IPS-15b (cell line): ENCODE results near the gene LRRN1.
"Not testable (repeated sequence)": the region's sequence is repeated elsewhere in the genome, so short reads cannot be mapped to it uniquely, and the experiment has no call there.

ENCODE experiments used
- H3K27me3 ChIP-seq: one replicate; pipeline ENCODE4 v1.6.1; 2013; ENCODE audit warnings: low read length; ENCODE audit not compliant: control insufficient read depth, insufficient read depth
- H3K36me3 ChIP-seq: one replicate; pipeline ENCODE4 v1.6.1; 2013; ENCODE audit warnings: low read length; ENCODE audit not compliant: control insufficient read depth, insufficient read depth
- H3K4me1 ChIP-seq: one replicate; pipeline ENCODE4 v1.6.1; 2013; ENCODE audit warnings: mild to moderate bottlenecking, low read length; ENCODE audit not compliant: control insufficient read depth, insufficient read depth
- H3K4me3 ChIP-seq: one replicate; pipeline ENCODE4 v1.5.1; 2013; ENCODE audit warnings: low read depth, low read length
- H3K9ac ChIP-seq: one replicate; pipeline ENCODE4 v1.6.1; 2013; ENCODE audit warnings: low read depth, mild to moderate bottlenecking, low read length
- H3K9me3 ChIP-seq: one replicate; pipeline ENCODE4 v1.6.1; 2013; ENCODE audit warnings: mild to moderate bottlenecking, low read length; ENCODE audit not compliant: control insufficient read depth, insufficient read depth

The LRRN1 gene

DNA sequence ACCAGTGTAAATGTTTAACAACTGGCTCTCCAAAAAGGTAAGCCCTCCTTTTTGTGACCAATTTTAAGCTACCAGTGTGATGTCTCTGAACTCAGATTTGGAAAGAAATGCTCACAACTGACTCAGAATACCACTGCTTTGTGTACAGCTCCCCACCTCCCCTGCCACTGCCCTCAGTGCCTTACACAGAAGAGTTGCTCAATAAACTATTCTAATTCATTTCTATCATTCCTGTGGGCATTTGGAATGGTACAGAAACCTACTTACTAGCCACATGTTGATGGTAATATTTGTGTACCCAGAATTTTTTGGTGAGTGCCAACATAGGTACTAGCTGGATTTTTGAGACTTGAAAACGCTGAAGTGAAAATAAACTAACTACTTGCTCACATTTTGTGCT, 16.0 kb downstream of the LRRN1 start:
- Histone ChIP-seq H3K9me3 (no peaks in the 10 kb centered on the region), H3K4me1 (no peaks in the 10 kb centered on the region), H3K36me3 (peaks cover 10% of the 10 kb centered on the region), H3K27me3 (no peaks in the 10 kb centered on the region), H3K4me3 (no peak overlapping the region), H3K9ac (no peak overlapping the region)

DNA sequence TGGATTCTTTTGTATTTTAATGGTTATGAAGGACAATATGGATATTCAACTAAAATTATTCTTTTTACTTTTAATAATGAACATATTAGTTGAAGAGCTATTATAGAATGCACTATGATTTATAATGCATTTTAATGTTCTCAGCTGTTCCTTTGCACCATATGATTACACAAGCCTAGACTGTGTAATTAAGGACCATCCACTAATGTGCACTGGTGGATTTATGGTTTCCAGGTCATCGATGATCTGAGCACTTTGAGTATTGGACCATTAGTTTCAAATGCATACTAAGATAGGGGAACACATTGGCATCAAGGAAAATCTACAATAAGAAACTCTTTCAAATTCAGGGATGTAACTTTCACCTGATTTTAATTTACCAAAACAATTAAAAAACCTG, 16.8 kb downstream of the LRRN1 start:
- Histone ChIP-seq H3K9ac (no peak overlapping the region), H3K27me3 (no peaks in the 10 kb centered on the region), H3K9me3 (no peaks in the 10 kb centered on the region), H3K4me3 (no peak overlapping the region), H3K36me3 (peaks cover 10% of the 10 kb centered on the region), H3K4me1 (no peaks in the 10 kb centered on the region)

DNA sequence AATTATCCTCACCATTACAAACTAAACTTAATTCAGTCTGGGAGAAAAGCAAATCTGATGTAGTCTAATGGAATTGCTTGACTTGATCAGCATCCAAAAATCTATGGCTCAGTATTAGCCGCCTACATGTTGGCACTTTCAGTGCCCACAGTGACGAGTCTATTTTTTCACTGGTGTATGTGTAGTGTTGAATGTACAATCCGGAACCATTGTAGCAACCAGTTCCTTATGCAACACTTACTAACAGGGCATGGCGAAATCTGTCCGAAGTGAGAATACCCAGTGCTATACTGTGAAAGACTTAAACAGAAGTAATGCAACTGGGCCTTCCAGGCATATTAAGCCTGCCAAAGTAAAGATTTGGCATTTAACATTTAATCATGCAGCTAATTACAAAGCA, 18.6 kb downstream of the LRRN1 start:
- no peaks in the 10 kb centered on the region for H3K9me3 ChIP-seq
- H3K36me3 ChIP-seq, result peaks cover 10% of the 10 kb centered on the region
- H3K4me3 ChIP-seq, result no peak overlapping the region
- H3K9ac ChIP-seq, result no peak overlapping the region
- H3K4me1 ChIP-seq, result no peaks in the 10 kb centered on the region
- H3K27me3 ChIP-seq, result no peaks in the 10 kb centered on the region

- H3K4me1 ChIP-seq, result no peaks in the 10 kb centered on the region
- H3K4me3 ChIP-seq, result no peak overlapping the region
- H3K9me3 ChIP-seq, result no peaks in the 10 kb centered on the region
- peaks cover 8% of the 10 kb centered on the region for H3K36me3 ChIP-seq
- H3K9ac ChIP-seq, result no peak overlapping the region
- no peaks in the 10 kb centered on the region for H3K27me3 ChIP-seq
Observed at GRCh38 chr3:3821777-3822176, 22.5 kb downstream of the LRRN1 start.

- H3K4me3 ChIP-seq, result no peak overlapping the region
- H3K36me3 ChIP-seq, result peaks cover 8% of the 10 kb centered on the region
- H3K9ac ChIP-seq, result no peak overlapping the region
- H3K4me1 ChIP-seq, result no peaks in the 10 kb centered on the region
- H3K9me3 ChIP-seq, result no peaks in the 10 kb centered on the region
- no peaks in the 10 kb centered on the region for H3K27me3 ChIP-seq
Observed at GRCh38 chr3:3825035-3825434, 25.8 kb downstream of the LRRN1 start.

GRCh38 chr3:3826521-3826920, 27.3 kb downstream of the LRRN1 start:
- Histone ChIP-seq H3K4me1 (no peaks in the 10 kb centered on the region), H3K36me3 (peaks cover 8% of the 10 kb centered on the region), H3K9me3 (no peaks in the 10 kb centered on the region), H3K9ac (peak overlapping the region; percentile 42), H3K27me3 (no peaks in the 10 kb centered on the region), H3K4me3 (no peak overlapping the region)

DNA sequence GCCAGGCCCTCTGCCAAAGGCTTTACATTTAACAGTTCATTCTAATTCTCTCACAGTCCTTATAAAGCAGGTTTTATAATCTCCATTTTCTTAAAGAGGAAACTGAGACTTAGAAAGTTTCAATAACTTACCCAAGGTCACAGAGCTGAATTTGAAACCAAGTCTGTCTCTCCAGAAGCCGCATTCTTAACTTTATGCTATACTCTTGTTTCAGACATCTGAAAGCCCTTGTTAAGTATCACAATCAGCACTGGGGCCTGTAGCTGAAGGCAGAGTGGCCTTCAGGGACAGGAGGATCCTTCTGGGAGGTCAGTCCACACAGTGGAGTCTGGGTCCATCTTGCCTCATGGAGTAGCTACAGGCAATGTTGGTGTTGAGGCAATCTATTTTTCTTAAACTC, 27.9 kb downstream of the LRRN1 start:
- H3K9ac ChIP-seq, result no peak overlapping the region
- no peak overlapping the region for H3K4me3 ChIP-seq
- no peaks in the 10 kb centered on the region for H3K4me1 ChIP-seq
- H3K36me3 ChIP-seq, result peaks cover 11% of the 10 kb centered on the region
- H3K27me3 ChIP-seq, result no peaks in the 10 kb centered on the region
- no peaks in the 10 kb centered on the region for H3K9me3 ChIP-seq

DNA sequence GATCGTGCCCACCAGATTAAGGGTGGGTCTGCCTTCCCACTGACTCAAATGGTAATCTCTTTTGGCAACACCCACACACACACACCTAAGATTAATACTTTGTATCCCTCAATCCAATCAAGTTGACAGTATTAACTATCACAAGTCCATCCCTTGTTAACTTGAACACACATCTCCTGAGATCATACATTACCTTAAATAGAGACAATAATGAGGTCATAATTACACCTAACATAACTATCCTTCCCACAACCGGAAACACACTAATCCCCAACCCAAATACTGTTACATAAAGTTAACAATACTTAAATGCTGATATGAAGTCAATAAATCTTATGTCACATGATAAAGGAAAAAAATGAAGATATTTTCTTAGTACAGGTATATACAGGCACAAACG, 29.2 kb downstream of the LRRN1 start:
- H3K9ac ChIP-seq, H3K9me3 ChIP-seq, H3K27me3 ChIP-seq, H3K4me1 ChIP-seq, H3K4me3 ChIP-seq: not testable (repeated sequence)
- H3K36me3 ChIP-seq, result peaks cover 11% of the 10 kb centered on the region

DNA sequence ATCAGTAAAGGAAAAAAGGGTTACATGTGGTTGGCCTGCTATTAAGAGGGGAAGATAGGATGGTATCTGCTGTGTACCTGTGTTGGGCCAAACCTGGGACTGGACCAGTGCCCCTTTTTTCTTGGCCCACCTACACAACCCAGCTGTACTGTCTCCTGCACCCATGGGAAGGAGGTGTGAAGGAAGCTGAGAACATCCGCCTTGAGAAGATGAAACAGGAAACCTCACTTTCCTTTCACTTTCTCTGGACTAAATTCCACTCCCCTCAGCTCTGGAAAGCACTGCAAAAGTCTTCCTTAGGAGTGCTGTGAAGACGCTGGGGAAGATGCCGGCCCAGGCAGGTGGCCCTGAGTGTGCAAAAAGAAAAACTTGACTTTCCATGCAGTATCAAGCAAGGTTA, 37.6 kb downstream of the LRRN1 start:
- Histone ChIP-seq H3K4me1 (no peaks in the 10 kb centered on the region), H3K9me3 (no peaks in the 10 kb centered on the region), H3K4me3 (no peak overlapping the region), H3K9ac (no peak overlapping the region), H3K36me3 (peaks cover 8% of the 10 kb centered on the region), H3K27me3 (no peaks in the 10 kb centered on the region)

DNA sequence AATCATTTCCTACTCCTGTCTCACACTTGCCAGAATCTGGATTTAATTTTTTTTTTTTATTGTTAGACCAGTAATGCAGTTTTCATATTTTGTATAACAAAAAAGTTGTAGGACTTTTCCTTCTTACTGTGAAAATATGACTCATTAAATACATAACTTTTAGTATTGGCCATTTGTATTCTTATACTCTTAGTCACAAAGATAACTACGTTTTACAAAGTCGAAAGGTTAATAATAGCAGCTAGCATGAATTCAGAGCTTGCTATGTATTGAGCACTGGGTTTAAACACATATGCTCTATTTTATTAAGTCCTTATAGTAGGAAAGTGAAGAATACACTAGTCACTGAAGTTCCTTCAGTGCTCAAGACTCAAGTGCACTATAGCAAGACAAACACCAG, 43.1 kb downstream of the LRRN1 start:
- Histone ChIP-seq H3K4me1 (no peaks in the 10 kb centered on the region), H3K36me3 (peaks cover 13% of the 10 kb centered on the region), H3K9ac (no peak overlapping the region), H3K9me3 (no peaks in the 10 kb centered on the region), H3K27me3 (no peaks in the 10 kb centered on the region), H3K4me3 (no peak overlapping the region)

DNA sequence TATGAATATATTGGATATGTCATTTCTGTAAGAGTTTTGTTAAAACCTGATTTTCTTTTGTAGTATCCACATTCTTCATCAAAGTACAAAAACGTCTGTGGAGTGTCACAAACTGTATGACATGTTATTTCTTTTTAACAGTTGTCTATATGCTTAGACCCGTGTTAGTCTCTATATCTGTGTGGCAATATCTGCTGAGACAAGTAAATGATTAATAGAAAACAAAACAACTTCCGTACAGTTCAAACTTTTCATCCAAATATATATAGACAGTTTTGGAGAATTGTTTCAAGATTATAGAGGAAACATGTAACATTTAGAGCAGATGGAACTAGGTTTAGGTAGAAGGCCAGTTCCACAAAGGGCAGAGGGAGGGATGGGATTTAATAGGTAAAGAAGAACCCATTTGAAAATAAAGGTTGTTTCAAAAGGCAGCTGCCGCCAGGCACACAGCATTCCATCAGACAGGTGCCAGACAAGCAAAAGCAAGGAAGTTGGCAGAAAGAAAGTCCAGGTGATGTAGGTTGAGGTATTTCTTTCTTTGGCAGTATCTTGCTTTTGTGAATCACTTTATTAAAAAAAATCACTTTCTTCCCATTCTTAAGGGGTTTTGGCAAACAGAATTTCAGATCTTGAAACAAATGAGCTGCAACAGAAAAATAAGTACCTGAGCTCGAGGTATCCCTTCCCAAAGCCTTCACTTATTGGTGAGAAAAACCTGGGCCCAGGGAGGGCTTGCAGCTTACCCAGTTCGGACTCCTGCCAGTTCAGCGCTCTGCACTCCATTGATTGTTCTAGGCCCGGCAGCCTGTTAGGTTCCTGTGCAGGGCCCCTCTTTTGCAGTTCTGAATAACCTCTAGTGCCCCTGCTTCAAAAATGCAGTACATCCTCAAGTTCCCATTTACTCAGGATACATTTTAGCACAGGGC, 49.0 kb downstream of the LRRN1 start:
- Histone ChIP-seq H3K36me3 (peaks cover 10% of the 10 kb centered on the region), H3K9me3 (no peaks in the 10 kb centered on the region), H3K27me3 (no peaks in the 10 kb centered on the region), H3K4me1 (peaks cover 4% of the 10 kb centered on the region), H3K4me3 (no peak overlapping the region), H3K9ac (no peak overlapping the region)

DNA sequence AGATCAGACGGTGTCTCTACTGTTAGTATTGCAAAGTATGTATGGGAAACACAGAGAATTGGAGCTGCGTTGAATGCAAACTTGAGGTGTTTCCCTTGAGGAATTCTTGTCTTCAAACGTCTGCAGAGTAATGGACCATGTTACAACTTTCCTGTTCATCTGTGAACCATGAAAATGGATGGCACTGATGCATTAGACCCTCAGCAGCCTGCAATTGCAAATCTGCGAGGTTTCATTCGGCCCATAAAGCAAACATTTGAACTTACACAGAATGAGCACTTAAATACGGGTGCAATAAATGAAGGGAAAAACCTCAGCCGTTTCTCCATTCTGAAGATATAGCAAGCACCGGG, 49.7 kb downstream of the LRRN1 start:
- no peak overlapping the region for H3K4me3 ChIP-seq
- H3K27me3 ChIP-seq, result no peaks in the 10 kb centered on the region
- H3K9ac ChIP-seq, result no peak overlapping the region
- H3K36me3 ChIP-seq, result peaks cover 10% of the 10 kb centered on the region
- H3K4me1 ChIP-seq, result peaks cover 4% of the 10 kb centered on the region
- H3K9me3 ChIP-seq, result no peaks in the 10 kb centered on the region
